Activated CD4-positive, alpha-beta T cell treated with anti-CD3 and anti-CD28 coated beads, Interleukin-2, amount 50 U/mL, for 48 hours (primary cell): Measurements from ENCODE around the gene TMEM61.
A peak's percentile ranks its signal among the peaks of the same experiment; 100 is the strongest.
"Not testable (repeated sequence)": the region's sequence is repeated elsewhere in the genome, so short reads cannot be mapped to it uniquely, and the experiment has no call there.

Experiments used
- DNase-seq, 2 experiments: peaks; one replicate each; pipeline ENCODE4 v3.0.0-alpha.2; 2020

Gene TMEM61

DNA sequence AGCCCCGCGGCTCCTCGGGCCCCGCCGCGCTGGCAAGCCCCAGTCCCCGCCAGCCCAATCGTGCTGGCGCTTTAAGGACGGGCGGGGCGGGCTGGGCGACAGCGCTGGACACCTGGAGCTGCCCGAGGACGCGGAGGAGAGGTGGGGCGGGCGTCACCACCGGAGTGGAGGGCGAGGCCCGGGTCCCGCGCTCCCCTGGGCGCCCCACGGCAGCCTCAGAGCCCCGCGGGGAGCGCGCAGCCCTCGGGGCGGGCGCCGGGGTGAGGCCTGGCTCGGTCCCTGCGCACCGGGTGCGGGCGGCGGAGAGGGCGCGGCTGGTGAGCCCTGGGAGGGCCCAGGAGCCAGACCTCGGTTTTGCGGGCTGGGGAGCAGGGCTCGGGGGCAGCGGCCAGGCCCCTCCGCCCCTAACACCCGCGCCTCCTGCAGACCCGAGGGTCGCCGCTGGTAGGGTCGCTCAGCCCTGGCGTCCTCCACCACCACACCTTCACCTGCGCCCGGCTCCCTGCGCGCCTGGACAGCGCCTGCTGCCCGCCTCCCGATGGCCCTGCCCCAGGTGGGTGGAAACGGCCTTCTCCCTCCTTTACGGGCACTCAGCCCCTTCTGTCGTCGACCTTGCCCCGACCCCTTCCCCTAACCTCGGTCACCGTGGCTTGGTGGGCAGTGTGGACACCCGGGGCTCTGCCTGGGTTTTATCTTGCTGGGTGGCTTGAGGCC is at the start of gene TMEM61:
TSS of gene TMEM61 (plus strand) at position 101 of the 714 bp plus-strand sequence. CDS start at position 539, 438 bp downstream.
- no peak for DNase-seq

GRCh38 chr1:54931275-54931840 is 49.1 kb upstream of the TMEM61 start:
- DNase-seq, result no peak

DNA sequence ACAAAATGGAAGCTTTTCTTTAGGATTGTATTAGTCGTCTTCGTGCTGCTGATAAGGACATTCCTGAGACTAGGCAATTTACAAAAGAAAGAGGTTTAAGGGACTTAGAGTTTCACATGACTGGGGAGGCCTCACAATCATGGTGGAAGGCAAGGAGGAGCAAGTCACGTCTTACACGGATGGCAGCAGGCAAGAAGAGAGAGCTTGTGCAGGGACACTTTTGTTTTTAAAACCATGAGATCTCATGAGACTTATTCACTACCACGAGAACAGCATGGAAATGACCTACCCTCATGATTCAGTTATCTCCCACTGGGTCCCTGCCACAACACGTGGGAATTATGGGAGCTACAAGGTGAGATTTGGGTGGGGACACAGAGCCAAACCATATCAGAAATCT is 46.3 kb upstream of the TMEM61 start:
- not testable (repeated sequence) for DNase-seq

DNA sequence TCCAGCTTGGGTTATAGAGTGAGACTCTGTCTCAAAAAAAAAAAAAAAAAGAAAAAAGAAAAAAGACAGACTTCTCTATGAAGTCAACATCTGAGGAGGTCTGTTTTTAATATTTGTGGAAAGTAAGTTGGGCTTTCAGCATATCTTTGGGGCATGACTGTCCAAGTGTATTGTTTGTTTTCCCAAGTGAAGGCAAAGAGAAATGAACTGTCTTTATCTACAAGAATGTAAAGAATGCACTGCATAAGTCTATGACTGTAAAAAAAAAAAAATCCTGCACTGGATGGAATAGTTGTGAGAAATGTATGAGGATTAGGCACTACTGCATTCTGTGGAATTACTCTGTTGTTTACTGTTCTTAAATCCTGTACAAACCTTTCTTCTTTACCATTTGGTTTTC is 45.6 kb upstream of the TMEM61 start:
- DNase-seq, result no peak

DNA sequence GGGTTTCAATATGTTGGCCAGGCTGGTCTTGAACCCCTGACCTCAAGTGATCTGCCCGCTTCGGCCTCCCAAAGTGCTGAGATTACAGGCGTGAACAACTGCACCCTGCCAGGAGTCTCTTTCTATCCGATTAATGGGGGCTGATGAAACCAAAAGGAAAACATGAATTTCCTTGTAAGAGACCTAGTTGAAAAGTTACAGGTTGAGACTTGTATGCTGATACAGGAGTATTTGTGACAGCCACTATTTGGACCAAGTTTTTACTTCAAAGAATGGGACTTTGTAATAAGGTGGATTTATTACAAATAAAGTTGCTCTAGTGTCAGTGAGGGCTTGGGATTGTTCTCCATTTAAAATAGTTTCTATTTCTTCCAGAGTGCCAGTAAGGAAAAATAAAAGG is 43.6 kb upstream of the TMEM61 start:
- DNase-seq, result no peak

- no peak for DNase-seq
These were observed 43.0 kb upstream of the TMEM61 start for GRCh38 chr1:54937469-54937868.

- DNase-seq, result not testable (repeated sequence)
These were observed 41.5 kb upstream of the TMEM61 start for GRCh38 chr1:54938955-54939354.

GRCh38 chr1:54940042-54940441 is 40.4 kb upstream of the TMEM61 start:
- DNase-seq, result no peak

- no peak for DNase-seq
These were observed 37.5 kb upstream of the TMEM61 start for GRCh38 chr1:54942976-54943375.

DNA sequence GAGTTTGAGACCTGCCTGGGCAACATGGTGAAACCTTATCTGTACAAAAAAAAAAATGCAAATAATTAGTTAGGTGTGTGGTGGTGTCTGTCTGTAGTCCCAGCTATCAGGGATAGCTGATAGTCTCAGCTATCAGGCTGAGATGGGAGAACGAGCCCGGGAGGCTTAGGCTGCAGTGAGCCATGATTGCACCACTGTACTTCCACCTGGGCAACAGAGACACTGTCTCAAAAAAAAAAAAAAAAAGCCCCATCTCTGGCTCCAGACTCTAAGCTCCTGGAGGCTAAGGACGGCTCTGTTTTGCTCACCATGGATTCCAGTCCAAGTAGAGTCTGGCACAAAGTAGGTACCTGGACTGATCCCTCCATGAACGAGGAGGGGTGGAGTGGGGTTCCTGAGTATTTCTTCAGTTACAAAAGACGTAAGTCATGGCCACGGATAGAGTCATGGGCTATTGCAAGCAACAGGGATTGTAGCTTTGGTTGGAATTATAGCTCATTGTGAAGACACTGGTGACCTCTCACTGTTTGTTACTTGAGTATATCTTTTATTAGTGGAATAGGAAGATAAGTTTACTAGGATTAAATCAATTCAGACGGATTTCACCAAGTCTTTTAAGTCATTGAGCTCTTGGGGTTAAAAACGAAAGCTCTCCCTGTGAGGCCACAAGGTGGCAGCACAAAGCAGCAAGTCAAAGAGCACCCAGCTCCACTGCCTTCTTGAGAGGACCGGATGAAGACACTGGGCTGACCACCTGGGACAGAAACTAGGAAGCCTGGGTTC is 35.6 kb upstream of the TMEM61 start:
- DNase-seq, result peak; percentile 62 to 70

DNA sequence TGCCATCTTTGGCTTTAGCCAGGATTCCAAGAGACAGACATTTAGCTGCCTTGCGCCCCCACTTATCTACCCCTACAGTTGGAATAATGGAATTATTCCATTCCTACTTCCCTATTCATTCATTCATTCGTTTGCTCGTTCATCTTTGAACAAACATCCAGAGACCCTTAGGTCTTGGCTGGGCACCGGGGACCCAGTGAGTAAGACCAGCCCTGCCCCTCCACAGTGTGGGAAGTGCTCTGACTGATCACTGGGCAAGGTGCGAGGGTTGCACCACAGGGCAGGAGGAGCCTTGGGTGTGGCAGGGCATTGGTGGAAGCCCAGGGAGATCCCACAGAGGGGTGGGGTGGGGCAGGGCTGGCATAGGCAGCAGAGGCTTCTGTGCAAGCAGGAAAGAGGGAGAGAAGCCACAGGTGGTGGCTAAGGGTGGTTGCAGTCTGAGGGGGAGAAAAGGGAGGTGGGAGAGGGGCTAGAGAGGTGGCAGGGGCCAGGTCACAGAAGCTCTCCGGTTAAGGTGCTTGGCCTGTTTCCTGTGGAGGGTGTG is 35.0 kb upstream of the TMEM61 start:
- no peak for DNase-seq

- DNase-seq, result no peak
These were observed 32.9 kb upstream of the TMEM61 start for GRCh38 chr1:54947540-54947939.

DNA sequence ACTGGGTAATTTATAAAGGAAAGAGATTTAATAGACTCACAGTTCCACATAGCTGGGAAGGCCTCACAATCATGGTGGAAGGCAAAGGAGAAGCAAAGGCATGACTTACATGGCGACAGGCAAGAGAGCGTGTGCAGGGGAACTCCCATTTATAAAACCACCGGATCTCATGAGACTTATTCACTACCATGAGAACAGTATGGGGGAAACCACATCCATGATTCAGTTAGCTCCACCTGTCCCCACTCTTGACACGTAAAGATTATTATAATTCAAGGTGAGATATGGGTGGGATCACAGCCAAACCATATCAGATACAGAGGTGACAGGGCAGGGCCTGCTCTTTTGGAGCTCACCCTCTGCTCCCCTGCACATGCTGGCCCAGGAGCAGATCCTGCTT is 31.4 kb upstream of the TMEM61 start:
- no peak for DNase-seq

DNA sequence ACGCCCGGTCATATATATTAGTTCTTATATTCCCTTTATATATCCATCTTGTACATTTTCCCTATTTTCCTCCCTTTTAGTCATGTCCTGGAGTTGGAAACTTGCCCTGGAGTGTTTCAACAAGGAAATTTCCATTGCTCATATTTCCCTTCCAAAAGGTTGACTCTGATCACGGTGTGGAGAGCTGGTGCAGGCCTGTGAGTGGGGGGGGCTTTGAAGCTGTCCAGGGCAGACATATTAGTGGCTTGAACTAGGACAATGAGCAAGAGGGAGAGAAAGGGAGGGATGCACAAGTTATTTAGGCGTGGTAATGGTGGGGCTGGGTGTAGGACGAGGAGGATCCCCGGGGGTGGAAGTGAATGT is 30.4 kb upstream of the TMEM61 start:
- no peak for DNase-seq

GRCh38 chr1:54950369-54951163 is 29.9 kb upstream of the TMEM61 start:
- peak; percentile 71 to 75 for DNase-seq

- DNase-seq, result no peak
These were observed 28.6 kb upstream of the TMEM61 start for GRCh38 chr1:54951810-54952226.

DNA sequence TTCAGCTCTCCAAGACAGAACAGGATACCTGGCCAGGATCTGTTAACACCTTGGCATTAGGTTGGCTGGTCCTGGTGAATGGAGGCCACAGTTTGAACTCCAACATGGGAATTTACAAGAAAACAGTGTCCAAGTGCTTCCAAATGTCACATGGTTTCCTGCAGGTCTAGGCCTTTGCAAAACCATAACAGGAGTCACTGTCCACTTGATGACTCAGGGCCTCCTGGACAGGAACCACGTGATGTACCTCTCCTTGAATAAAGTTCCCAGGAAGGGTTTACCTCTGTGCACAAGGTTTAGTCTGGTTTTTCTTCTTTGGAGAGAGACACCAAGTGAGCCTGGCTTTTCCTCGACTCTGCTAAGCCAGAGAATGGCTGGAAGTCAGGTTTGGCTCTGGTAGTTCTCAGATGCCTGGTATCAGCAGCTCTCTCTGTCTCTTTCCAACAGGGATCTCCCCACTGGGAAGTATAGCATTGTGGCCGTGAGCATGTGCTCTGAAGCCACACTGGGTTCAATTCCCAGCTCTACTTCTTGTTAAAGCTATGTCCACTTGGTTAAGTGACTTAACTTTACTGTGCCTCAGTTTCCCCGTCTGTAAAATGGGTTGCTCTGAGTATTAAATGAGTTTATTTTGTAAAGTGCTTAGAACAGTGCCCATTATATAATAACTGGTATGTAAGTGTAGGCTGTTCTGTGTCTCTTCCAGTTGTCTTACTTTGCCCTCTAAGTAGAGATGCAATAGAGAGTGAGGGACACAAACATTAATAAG is 27.3 kb upstream of the TMEM61 start:
- no peak for DNase-seq

GRCh38 chr1:54953846-54954245 is 26.6 kb upstream of the TMEM61 start:
- no peak for DNase-seq

- no peak for DNase-seq
These were observed 25.1 kb upstream of the TMEM61 start for GRCh38 chr1:54955359-54955758.

- DNase-seq, result no peak
These were observed 23.7 kb upstream of the TMEM61 start for GRCh38 chr1:54956726-54957125.

DNA sequence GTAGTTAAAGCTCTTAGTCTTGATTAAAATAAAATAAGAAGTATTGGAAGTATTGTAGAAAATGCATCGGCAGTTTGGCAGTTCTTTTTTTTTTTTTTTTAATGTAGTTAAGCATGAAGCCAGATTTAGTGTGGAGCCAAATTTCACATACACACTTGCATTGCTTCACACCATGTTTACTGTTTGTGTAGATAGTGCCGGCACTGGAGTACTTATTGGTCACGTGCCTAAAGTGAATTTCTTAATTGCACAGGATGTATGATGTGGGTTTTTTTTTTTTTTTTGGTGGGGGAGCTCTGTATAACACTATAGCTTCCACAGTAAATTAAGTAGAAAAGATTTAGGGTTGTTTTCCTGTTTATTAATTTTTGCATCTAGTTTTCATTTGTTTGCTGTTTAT is 21.2 kb upstream of the TMEM61 start:
- no peak for DNase-seq
